Osteoblast (primary cell): ENCODE results near the gene TTPAL. TPM values are rescaled to one million over a fixed set of nuclear protein-coding genes. Genes with fewer than 3 reads are reported as not detected.

Experiments used
- DNase-seq: peaks from one replicate; pipeline ENCODE4 v3.0.0; 2011; ENCODE audit warnings: low spot score, mixed read lengths; ENCODE audit not compliant: insufficient read length; ENCODE audit errors: missing footprints
- H2AFZ ChIP-seq: 2 replicates; pipeline ENCODE4 v1.6.0; 2011; ENCODE audit warnings: mild to moderate bottlenecking, low read length
- H3K27ac ChIP-seq: 2 replicates; pipeline ENCODE4 v1.5.1; 2011; ENCODE audit warnings: mild to moderate bottlenecking, low read depth, low read length, moderate library complexity
- H3K27me3 ChIP-seq: 2 replicates; pipeline ENCODE4 v1.6.0; 2012; ENCODE audit warnings: mild to moderate bottlenecking, control low read depth, inconsistent platforms, low read length, moderate library complexity; ENCODE audit not compliant: insufficient read depth
- H3K36me3 ChIP-seq: 2 replicates; pipeline ENCODE4 v1.5.1; 2011; ENCODE audit warnings: mild to moderate bottlenecking, low read length, control low read depth, moderate library complexity; ENCODE audit not compliant: insufficient read depth
- H3K4me1 ChIP-seq: 2 replicates; pipeline ENCODE4 v1.5.1; 2011; ENCODE audit warnings: mild to moderate bottlenecking, low read length, control low read depth, moderate library complexity; ENCODE audit not compliant: insufficient read depth
- H3K4me2 ChIP-seq: 2 replicates; pipeline ENCODE4 v1.6.0; 2011; ENCODE audit warnings: mild to moderate bottlenecking, low read length; ENCODE audit not compliant: insufficient read depth
- H3K4me3 ChIP-seq: fragments of 200-600 bp; sonication (generic); 3 replicates; pipeline ENCODE4 v1.5.1; 2012; ENCODE audit warnings: mild to moderate bottlenecking, low read length, inconsistent platforms; ENCODE audit not compliant: insufficient read depth
- H3K79me2 ChIP-seq: 2 replicates; pipeline ENCODE4 v1.6.0; 2012; ENCODE audit warnings: mild to moderate bottlenecking, low read length, control low read depth, inconsistent platforms; ENCODE audit not compliant: insufficient read depth
- H3K9me3 ChIP-seq: 2 replicates; pipeline ENCODE4 v1.5.1; 2011; ENCODE audit warnings: low read depth, low read length, control low read depth
- H4K20me1 ChIP-seq: 2 replicates; pipeline ENCODE4 v1.6.0; 2012; ENCODE audit warnings: mild to moderate bottlenecking, low read length, control low read depth; ENCODE audit not compliant: insufficient read depth
- total RNA-seq: library from RNA; depleted of rRNA; stranded (reverse); fragments of >200 nt; gene quantifications from 2 replicates; pipeline ENCODE4 v1.2.3, GENCODE V29; 2012
- TF ChIP-seq, protein P1 (sequence below): IDR thresholded peaks from 2 replicates; pipeline ENCODE4 v1.5.1; 2011; ENCODE audit warnings: mild to moderate bottlenecking, low read depth, low read length, moderate library complexity; ENCODE audit errors: extremely low read depth

Gene TTPAL
- total RNA-seq, 1 donor = 12.7 TPM

- peaks cover 25% of the 10 kb centered on the region for H3K79me2 ChIP-seq
- TF ChIP-seq, protein P1, sequence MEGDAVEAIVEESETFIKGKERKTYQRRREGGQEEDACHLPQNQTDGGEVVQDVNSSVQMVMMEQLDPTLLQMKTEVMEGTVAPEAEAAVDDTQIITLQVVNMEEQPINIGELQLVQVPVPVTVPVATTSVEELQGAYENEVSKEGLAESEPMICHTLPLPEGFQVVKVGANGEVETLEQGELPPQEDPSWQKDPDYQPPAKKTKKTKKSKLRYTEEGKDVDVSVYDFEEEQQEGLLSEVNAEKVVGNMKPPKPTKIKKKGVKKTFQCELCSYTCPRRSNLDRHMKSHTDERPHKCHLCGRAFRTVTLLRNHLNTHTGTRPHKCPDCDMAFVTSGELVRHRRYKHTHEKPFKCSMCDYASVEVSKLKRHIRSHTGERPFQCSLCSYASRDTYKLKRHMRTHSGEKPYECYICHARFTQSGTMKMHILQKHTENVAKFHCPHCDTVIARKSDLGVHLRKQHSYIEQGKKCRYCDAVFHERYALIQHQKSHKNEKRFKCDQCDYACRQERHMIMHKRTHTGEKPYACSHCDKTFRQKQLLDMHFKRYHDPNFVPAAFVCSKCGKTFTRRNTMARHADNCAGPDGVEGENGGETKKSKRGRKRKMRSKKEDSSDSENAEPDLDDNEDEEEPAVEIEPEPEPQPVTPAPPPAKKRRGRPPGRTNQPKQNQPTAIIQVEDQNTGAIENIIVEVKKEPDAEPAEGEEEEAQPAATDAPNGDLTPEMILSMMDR = no peak
- no peaks in the 10 kb centered on the region for H3K9me3 ChIP-seq
- H3K4me1 ChIP-seq = peaks cover 30% of the 10 kb centered on the region
- no peak overlapping the region for H3K4me2 ChIP-seq
- no peak overlapping the region for H3K4me3 ChIP-seq
- H4K20me1 ChIP-seq = no peaks in the 10 kb centered on the region
- peak overlapping the region; percentile 89 for H3K27ac ChIP-seq
- H3K27me3 ChIP-seq = no peaks in the 10 kb centered on the region
- H3K36me3 ChIP-seq = peaks cover 69% of the 10 kb centered on the region
- H2AFZ ChIP-seq = no peak overlapping the region
- DNase-seq = no peak
Observed at GRCh38 chr20:44501448-44501847, 25.8 kb downstream of the TTPAL start.

DNA sequence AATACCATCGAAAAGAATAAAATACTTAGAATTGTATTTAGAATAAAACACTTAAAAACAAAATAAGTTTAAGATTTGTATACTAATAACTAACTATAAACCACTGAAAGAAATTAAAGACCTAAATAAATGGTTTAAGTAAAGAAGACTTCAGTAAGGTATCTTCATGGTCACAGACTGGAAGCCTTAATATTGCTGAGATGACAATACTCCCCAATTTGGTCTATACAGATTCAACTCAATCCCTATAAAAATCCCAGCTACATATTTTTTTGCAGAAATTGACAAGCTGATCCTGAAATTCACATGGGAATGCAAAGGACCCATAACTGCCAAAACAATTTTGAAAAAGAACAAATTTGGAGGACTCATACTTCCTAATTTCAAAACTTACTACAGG, 27.3 kb downstream of the TTPAL start:
- Histone ChIP-seq H2AFZ (no peak overlapping the region), H3K79me2 (peaks cover 28% of the 10 kb centered on the region), H3K27me3 (no peaks in the 10 kb centered on the region), H3K36me3 (peaks cover 77% of the 10 kb centered on the region), H3K9me3 (no peaks in the 10 kb centered on the region), H4K20me1 (no peaks in the 10 kb centered on the region), H3K4me2 (no peak overlapping the region), H3K4me3 (no peak overlapping the region), H3K27ac (peak overlapping the region; percentile 89), H3K4me1 (peaks cover 15% of the 10 kb centered on the region)
- no peak for DNase-seq
- TF ChIP-seq, protein P1 = no peak

DNA sequence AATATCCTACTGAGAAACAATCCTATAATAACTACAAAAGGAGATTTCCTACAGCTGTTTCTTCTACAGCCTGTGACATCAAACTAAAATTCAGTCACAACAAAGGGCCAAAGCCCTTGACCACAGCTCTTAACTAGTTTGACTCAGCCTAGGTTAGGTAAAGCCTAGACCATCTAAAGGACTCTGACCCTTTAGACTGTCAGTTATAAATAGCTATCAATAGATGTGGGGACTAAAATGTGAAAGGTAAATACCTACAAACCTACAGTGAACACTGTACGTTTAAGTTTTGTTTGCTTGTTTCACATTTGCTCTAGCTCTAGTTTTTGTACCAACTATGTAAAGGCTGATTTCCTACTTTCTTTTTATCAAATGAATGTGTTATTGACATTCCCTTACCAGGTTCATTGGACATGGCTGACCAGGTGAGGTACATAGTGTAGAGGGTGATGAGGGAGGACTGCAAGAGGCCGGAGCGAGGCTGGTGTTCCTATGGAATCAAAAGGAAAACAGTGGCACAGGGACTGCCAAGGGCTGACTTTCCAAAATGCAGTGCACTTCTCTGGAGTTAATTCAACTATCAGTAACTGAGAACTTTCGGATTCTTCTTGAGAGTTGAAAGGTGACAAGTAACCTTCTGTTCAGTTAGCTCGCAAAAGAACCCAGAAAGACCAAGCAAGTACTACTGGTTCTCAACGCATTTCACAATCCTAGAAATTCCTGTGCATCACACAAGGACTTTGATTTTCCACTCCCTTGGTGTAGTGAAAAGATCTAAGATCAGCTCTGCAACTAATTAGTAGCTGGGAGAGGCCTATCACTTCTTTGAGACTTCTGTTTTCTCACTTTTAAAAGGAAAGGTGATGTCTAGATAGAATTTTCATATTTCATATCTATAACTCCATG, 29.0 kb downstream of the TTPAL start:
- TF ChIP-seq, protein P1 = no peak
- no peaks in the 10 kb centered on the region for H4K20me1 ChIP-seq
- H3K4me1 ChIP-seq = peaks cover 14% of the 10 kb centered on the region
- H3K4me2 ChIP-seq = no peak overlapping the region
- DNase-seq = no peak
- peaks cover 79% of the 10 kb centered on the region for H3K36me3 ChIP-seq
- H2AFZ ChIP-seq = no peak overlapping the region
- H3K9me3 ChIP-seq = no peaks in the 10 kb centered on the region
- no peak overlapping the region for H3K4me3 ChIP-seq
- H3K27ac ChIP-seq = no peak overlapping the region
- peaks cover 20% of the 10 kb centered on the region for H3K79me2 ChIP-seq
- H3K27me3 ChIP-seq = no peaks in the 10 kb centered on the region

DNA sequence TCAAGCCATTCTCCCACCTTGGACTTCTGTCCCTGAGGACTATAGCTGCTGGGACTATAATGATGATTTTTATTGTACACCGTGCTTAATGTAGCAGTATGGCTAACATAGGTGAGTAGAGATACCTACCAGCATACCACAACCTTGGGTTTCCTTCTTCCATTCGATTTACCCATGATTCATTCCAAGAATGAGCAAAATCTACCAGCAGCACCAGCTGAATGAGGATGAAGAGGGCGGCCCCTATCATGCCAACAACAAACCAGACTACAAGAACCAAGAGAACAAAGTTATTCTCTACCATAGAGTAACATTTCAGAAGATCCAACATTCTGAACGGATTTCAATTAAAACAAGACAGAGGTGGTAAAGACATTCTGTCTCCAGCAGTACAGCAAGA, 34.1 kb downstream of the TTPAL start:
- Histone ChIP-seq H3K9me3 (no peaks in the 10 kb centered on the region), H3K79me2 (peaks cover 48% of the 10 kb centered on the region), H4K20me1 (no peaks in the 10 kb centered on the region), H3K27ac (no peak overlapping the region), H3K4me3 (no peak overlapping the region), H3K4me1 (no peaks in the 10 kb centered on the region), H3K36me3 (peaks cover 57% of the 10 kb centered on the region), H3K27me3 (no peaks in the 10 kb centered on the region), H2AFZ (no peak overlapping the region), H3K4me2 (no peak overlapping the region)
- no peak for DNase-seq
- TF ChIP-seq, protein P1 = no peak
